HUES64 (cell line): ENCODE data around the gene LEMD2.

Source experiments
- H3K27ac ChIP-seq: 2 replicates; pipeline ENCODE4 v1.7.0; 2013; ENCODE audit warnings: low read depth, low read length, inconsistent platforms
- H3K27me3 ChIP-seq: 2 replicates; pipeline ENCODE4 v1.6.1; 2013; ENCODE audit warnings: mild to moderate bottlenecking, low read length; ENCODE audit not compliant: insufficient read depth
- H3K36me3 ChIP-seq: 2 replicates; pipeline ENCODE4 v1.6.1; 2013; ENCODE audit warnings: mild to moderate bottlenecking, low read length; ENCODE audit not compliant: insufficient read depth
- H3K4me1 ChIP-seq: 2 replicates; pipeline ENCODE4 v1.6.1; 2013; ENCODE audit warnings: mild to moderate bottlenecking, low read length, moderate library complexity; ENCODE audit not compliant: insufficient read depth
- H3K4me3 ChIP-seq: 2 replicates; pipeline ENCODE4 v1.5.1; 2013; ENCODE audit warnings: mild to moderate bottlenecking, low read length, moderate library complexity
- H3K9ac ChIP-seq: 2 replicates; pipeline ENCODE4 v1.6.1; 2013; ENCODE audit warnings: mild to moderate bottlenecking, low read depth, low read length
- H3K9me3 ChIP-seq: 2 replicates; pipeline ENCODE4 v1.6.1; 2013; ENCODE audit warnings: low read depth, low read length; ENCODE audit not compliant: insufficient read depth
- WGBS: fragments of 150-250, 120-280 bp; methylation state at CpG from one replicate; pipeline ENCODE4 v1.1.7; 2013; ENCODE audit warnings: missing lambda C conversion rate; 5-methylcytosine and 5-hydroxymethylcytosine counted together

The LEMD2 gene

DNA sequence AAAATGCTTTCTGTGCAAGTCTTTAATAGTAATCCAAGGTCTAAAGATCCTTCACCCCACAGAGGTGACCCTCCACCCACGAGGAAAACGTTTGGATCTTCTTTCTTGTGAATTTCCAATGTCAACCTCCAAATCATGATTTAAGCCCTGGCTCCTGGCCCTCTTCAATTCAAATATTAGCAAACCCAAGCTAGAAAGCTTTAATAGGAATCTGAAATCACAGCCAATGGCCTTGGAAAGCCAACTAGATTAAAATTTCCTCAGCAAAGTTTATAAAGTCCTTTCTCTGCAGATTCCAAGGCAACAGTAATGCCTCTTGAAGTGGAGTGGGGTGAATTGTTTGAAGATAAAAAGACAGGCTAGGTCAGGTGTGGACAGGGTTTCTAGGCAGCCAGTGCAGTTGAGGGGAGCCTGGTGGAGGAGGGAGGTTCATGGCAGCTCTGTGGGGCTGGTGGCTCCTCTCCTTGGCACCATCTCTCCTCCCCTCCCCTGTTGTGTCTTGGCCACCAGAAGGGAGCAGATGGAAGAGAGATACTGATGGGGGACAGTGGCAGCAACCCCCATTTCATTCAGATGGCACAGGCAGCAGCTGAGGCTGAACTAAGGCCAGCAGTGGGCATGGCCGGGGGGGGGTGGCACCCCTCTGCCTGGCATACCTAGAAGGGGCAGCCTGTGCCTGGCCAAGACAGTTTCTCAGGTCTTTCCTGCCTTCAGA, 65.4 kb downstream of the LEMD2 start:
- Histone ChIP-seq H3K9me3 (no peaks in the 10 kb centered on the region), H3K36me3 (no peaks in the 10 kb centered on the region), H3K4me1 (peaks cover 8% of the 10 kb centered on the region; the same call in 1 of the 2 replicates), H3K27ac (no peak overlapping the region), H3K9ac (no peak overlapping the region), H3K4me3 (no peak overlapping the region), H3K27me3 (no peaks in the 10 kb centered on the region)
- 80% methylated on average over 3 of the region's 3 CpGs for WGBS

DNA sequence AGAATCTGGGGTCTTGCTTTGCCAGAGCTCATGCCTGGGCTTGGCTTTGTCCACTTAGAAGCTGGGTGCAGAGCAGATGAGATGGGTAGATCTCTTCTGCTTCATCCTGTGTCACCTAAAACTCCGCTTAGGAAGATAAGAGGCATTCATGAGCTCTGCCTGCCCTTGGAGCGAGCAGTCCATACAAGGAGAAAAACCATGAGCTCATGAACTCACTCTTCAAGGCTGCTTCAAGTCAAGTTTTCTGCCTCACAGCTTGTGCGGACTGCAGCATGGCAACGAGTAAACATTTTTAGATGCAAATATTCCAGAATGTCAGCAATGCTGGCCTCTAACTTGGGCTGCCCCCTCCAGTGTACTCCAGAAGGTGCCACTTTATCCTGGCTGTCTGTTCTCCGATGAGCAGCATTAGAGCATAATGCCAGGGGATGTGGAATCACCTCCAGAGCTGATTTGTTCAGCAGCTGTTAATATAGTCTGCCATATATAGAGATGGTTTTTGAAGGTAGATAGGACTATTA, 66.8 kb downstream of the LEMD2 start:
- Histone ChIP-seq H3K27me3 (no peaks in the 10 kb centered on the region), H3K4me3 (no peak overlapping the region), H3K27ac (no peak overlapping the region), H3K36me3 (no peaks in the 10 kb centered on the region), H3K9me3 (no peaks in the 10 kb centered on the region), H3K4me1 (peaks cover 8% of the 10 kb centered on the region), H3K9ac (no peak overlapping the region)
- 93% methylated on average over 5 of the region's 5 CpGs for WGBS

DNA sequence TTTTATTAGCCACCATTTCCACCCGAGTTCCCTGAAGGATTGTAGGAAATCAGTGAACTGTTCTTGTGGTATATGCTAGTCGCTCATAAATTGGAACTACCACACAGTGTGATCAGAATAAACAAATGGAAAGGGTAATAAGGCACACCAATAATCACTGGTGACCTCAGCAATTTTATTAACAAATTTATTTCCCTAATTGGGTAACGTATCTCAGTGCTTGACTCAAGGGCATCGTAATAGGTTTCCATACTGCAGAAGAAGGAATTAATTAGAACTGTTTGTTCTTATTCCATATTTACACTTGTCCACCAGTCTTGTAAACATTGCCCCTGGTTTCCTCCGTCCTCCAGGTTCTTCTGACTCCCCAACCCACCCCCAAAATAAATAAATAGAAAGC, 67.4 kb downstream of the LEMD2 start:
- Histone ChIP-seq H3K9ac (no peak overlapping the region), H3K27ac (no peak overlapping the region), H3K27me3 (no peaks in the 10 kb centered on the region)

More for the DNA sequence above, 67.4 kb downstream of the LEMD2 start:
- no peaks in the 10 kb centered on the region for H3K9me3 ChIP-seq
- no peaks in the 10 kb centered on the region for H3K36me3 ChIP-seq
- no peak overlapping the region for H3K4me3 ChIP-seq
- peaks cover 14% of the 10 kb centered on the region for H3K4me1 ChIP-seq
- 100% methylated on average over 3 of the region's 5 CpGs for WGBS
